Activated CD4-positive, CD25-positive, alpha-beta regulatory T cell treated with anti-CD3 and anti-CD28 coated beads, Interleukin-2, amount 50 U/mL, for 16 hours (primary cell): ENCODE measurements around the gene FAM234B.
A peak's percentile ranks its signal among the peaks of the same experiment; 100 is the strongest.

Source experiments
- DNase-seq: peaks from one replicate; pipeline ENCODE4 v3.0.0-alpha.2; 2020; ENCODE audit warnings: low read depth, low spot score

The FAM234B gene, protein sequence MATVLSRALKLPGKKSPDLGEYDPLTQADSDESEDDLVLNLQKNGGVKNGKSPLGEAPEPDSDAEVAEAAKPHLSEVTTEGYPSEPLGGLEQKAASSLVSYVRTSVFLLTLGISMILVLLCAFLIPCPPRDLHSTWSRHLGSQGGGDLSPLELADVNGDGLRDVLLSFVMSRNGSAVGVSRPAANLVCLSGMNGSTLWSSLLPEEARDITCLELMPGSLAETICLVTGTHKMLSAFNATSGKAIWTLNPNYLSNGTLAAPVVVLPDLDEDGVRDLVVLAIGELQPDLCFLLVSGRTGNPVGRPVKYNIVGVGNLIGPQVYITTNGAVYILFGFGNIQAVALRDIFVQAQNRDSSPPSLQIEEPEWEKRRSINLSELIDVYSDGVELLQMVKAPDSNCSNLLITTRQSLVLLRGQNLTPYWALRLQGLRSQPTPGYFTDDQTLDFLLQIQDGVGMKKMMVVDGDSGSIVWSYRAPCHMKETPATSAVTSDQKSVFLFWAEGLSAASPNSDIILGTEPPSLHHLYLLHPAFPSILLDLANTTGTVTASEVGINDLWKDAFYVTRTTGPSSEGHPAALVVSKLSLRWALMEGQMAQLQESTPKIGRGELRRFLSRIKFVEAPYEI

DNA sequence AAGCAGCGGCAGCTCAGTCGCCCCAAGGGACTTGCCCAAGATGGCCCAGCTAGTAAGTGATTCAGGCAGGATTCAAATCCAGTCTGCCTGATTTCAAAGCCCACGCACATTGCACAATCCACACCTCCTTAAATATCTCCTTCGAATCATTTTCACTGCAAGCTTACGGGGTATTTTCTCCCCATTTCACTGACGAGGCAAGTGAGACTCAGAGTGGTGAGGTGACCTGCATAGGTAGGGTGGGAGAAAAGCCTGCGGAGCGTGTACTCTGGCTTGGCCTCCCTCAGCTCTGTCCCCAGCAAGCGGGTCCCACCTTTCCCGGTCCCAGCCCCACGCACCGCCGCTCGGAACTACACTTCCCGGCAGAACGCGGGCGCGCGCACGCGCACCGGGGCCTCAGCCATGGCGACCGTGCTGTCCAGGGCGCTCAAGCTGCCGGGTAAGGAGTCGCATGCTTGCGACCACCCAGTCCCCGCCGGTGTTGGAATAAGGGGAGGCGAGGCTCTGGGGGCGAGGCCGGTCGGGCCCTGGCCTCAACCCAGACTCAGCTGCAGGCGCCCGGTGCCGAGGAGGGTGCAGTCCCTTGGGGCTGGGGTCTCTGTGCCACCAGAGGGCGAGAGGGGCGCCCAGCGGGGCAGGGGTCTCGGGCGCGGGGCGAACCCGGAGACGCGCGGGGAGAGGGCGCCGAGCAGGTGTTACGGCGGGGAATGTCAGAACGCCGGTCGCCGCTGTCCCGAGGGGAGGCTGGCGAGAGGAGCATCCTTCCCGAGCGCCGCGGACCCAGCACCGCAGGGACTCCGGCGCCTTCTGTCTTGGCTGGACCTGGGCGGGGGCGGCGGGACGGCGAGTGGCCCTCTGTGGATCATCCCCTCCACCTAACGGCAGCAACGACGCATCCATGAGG is at the start of gene FAM234B:
Gene FAM234B, plus strand, starts transcription at position 380 of the 904 bp plus-strand sequence. Its CDS starts 23 bp downstream, at position 403.
- peak; percentile 46 for DNase-seq

DNA sequence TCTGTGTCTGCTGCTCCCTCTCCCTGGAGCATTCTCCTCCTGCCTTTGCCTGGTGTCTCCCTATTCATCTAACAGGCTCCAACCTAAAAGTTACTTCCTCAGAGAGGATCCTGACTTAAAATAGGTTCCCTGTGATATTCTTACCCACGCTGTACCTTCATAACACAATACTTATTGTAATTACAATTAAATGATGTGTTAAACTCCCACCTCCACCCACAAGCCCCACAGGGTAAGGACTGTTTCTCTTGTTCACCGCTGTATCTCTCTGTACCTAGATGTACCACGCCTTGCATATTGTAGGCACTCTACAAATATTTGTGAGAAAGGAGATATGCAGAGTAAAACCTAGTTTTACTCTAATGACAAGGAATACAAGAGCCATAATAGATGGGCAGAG is 49.1 kb upstream of the FAM234B start:
- DNase-seq: no peak

DNA sequence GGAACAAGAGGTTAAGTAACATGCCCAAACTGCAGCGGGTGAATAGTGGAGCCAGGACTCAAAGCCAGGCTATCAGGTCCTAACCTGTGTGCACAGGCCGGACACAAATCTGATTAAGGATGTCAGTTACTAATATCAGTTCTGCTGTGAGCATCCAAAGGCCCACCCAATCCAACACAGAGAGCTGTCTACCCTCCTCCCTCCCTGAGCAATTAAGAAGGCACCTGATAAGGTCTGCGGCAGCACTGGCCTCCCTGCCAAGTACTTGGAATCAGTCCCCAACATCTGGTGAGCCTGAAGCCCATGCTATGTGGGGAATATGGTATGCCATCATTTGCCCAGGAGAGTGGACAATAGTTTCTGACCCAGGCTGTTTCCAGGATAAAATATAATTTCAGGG is 48.0 kb upstream of the FAM234B start:
- DNase-seq: no peak

DNA sequence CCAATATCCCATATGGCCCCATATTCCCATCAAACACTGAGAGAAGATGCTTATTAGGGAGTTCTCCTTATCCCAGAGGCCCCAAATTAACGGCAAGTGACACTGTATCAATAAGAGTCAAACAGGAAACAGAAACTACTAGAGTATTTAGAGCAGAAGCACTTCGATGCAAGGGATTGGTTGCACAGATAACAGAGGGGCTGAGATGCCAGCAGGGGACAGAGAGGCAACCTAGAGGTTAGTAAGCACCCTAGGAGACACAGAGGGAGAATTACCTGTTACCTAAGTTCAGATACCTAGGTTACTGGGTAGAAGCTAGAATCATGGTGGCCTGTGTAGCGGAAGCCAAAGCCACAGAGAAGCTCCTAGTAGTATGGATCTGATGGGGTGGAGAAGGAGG is 47.0 kb upstream of the FAM234B start:
- no peak for DNase-seq

DNA sequence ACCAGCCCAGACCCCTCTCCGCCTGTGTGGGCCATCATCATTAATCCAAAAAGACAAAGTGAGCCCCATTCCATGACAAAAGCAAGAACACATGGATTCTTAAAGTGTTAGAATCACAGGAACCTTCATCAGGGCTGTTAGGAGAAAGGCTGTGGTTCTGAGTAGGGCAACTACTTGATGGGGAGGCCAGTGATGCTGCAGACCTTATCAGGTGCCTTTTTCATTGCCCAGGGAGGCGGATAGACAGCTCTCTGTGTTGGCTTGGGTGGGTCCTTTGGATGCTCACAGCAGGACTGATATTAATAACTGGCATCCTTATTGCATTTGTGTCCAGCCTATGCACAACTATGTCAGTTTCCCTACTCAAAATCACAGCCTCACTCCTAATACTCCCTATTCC is 46.4 kb upstream of the FAM234B start:
- no peak for DNase-seq

DNA sequence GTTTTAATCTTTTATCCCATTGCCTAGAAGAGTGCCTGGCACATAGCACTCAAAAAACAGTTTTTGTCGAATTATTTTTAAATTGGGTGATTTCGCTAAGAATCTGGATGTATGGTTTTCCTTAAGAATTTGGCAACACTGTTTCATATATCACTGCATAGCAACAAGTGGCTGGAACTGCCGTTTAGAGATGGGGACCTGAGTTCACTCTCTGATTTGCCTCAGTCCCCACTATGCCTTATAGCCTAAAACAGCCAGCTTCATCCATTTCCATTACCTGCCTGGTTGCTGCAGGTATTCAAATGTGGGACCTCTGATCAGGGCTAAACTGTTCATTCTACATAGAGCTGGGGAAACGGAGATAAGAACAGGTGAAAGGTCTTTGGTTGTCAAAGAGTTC is 45.9 kb upstream of the FAM234B start:
- no peak for DNase-seq

DNA sequence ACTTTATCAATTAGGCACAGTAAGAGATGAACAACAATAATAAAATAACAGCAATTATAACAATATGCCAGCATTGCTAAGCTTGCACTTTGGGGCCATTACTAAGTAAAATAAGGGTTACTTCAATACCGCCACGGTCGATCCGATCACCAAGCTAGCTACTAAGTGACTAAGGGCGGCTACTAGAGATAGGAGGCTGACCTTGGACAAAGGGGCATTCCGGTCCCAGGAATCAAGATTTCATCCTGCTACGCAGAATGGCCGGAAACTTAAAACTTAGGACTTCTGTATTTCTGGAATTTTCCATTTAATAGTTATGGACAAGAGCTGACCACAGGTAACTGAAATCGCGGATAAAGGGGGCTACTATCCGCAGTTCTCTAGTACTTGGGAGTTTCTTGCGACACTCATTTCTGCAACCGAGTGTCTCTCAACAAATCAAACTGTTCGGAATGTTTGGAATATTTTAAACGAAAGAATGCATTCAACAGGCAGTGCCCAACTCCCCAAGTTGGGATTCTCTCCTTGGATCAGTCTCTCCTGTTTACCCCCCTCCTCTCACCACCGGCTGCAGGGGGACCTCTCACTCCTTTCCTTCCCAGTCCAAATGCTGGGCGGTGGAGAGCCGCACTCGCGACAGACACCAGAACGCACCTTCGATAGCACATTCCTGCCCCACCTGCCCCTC is 44.8 kb upstream of the FAM234B start:
- no peak for DNase-seq

DNA sequence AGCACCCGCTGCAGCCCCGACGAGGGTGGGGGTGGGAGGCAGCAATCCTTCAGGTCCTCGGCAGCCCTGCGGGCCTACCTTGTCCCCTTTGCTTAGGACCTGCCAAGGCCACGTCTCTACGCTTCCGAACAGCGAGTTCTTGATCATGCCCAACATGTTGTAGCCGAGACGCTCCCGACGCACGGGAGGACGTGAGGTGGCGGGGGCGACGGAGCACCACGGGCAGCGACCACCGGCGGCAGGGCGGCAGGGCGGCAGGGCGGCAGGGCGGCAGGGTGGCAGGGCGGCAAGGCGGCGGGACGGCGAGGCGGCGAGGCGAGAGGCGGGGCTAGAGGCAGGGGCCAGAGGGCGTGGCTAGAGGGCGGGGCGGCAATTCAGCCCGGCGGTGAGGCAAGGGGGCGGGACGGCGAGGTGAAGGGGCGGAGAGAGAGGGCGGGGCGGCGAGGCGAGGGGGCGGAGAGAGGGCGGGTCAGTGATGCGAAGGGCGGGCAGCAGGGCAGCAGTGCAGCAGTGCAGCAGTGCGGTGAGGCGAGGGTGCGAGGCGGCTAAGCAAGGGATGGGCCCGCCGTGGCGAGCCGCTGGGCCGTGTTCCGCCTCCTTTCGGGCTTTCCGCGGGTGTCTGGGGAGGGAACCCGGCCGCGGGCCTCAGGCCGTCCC is 44.1 kb upstream of the FAM234B start, which contains the start of gene HEBP1:
Gene HEBP1, minus strand, starts transcription at position 307 of the 657 bp plus-strand sequence. Its CDS starts 151 bp downstream, at position 156.
- peak; percentile 89 for DNase-seq

DNA sequence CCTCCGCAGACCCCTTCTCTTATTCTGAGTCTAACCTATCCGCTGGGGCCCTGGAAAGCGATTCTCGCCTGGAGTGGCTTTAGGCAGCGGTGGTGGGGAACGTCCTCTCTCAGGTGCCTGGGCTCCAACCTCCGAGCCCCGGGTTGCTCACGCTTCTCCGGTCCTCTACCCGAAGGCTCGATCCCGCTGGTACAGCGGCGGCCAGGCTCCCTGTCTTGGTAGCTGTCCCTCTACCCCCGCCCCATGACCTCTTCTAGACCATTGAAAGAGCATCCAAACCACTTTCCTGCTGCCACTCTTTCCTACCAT is 43.6 kb upstream of the FAM234B start:
- DNase-seq: no peak

DNA sequence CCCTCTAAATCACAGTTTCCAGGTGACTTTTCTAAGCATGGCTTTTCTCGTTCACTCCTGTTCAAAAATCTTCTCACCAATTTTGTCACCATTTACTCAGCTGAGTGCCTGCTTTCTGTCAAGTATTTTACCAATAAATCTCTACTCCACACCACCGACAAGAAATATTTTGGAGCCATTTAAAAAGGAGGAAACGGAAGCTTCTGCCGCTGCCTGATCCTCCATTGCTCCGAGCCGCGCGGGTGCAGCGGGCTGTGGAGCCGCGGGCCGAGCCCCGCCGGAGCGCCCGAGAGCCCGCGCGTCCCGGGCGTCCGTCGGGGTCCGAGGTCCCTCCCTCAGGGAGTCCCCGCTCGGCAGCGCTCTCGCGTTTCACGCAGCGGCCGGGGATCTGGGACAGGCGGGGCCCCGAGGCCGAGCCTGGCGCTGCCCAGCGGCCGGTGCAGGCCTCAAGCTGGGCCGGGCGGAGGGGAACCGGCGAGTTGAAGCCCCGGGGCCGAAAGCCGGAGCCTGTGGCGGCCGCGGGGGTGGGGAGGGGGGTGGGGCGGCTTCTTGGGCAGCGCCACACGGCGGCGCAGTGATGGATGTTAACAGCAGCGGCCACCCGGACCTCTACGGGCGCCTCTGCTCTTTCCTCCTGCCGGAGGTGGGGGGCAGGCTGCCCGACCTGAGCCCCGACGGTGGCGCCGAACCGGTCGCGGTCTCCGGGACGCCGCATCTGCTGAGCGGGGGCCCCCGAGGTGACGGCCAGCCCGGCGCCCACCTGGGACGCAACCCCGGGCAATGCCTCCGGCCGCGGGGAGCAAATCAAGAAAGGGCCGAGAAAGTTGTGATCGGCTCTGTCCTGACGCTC is 43.0 kb upstream of the FAM234B start:
- DNase-seq: no peak

DNA sequence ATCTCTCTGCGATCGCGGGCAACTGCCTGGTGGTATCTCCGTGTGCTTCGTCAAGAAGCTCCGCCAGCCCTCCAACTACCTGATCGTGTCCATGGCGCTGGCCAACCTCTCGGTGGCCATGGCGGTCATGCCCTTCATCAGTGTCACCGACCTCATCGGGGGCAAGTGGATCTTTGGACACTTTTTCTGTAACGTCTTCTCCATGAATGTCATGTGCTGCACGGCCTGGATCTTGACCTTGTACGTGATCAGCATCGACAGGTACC is 42.5 kb upstream of the FAM234B start:
- DNase-seq: no peak

DNA sequence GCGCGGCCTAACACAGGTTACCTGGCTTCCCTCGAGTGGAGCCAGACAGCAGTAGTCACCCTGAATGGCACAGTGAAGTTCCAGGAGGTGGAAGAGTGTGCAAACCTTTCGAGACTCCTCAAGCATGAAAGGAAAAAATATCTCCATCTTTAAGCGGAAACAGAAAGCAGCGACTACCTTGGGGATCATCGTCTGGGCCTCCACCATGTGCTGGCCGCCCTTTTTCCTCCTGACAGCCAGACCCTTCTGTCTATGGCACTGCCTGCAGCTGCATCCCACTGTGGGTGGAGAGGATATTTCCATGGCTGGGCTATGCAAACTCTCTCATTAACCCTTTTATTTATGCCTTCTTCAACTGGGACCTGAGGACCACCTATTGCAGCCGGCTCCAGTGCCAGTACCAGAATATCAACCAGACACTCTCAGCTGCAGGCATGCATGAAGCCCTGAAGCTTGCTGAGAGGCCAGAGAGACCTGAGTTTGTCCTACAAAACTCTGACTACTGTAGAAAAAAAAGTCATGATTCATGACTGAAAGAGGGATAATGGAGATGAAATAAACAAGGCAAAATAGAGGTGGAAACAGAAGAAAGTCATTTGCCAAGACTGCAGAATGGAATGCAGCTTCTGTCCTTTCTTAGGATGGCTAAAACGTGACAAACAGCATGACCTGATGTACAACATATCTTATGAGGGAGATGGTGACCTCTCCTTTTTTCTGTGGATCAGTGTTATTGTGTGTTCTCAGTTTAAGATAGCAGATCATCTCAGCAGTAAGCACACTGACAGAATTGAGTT is 41.7 kb upstream of the FAM234B start:
- DNase-seq: no peak

DNA sequence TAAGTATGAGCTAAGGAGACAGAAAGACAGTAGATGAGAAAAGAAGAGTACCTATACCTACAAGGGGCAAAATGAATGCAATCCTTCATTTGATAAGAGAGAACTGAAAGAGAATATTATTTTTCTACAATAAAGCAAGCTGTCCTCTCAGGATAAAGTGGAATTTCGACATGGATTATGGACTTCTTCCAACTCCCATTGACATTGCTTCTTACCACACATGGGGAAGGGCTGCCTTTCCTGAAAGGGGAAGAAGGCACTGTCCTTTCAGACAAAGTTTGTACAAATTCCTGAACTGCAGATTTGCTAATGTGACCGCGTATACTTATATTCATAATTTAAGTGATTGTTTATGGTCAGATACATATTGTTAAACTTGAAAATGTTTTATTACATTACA is 39.8 kb upstream of the FAM234B start:
- no peak for DNase-seq

DNA sequence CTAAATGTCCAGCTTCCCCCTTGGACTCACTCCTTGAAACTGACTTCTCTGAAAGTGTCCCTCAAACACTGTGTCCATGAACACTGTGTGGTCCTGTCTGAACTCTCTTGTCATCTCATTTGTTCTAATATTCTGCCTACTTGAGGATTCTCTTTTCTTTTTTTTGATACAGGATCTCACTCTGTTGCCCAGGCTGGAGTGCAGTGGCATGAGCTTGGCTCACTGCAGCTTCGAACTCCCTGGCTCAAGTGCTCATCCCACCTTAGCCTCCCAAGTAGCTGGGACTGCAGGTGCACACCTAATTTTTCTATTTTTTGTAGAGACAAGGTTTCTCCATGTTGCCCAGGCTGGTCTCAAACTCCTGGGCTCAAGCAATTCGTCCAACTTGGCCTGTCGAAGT is 39.2 kb upstream of the FAM234B start:
- no peak for DNase-seq

DNA sequence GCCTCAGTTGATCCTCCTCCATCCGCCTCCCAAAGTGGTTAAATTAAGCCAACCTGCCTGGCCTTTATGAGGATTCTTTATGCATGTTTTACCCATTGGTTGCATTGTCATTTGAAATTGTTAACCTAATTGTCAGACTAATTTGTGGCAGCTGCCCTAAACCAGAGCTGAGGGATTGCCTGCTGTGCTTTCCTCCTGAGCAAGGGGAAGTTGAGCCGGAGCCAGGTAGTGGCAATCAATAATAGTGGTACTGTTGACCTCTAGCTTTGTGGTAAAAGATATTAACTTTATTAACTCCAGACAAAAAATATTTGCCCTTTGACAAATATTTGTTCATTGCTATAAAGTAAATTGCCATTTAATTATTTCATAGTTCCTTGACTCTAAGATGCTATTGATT is 38.5 kb upstream of the FAM234B start:
- no peak for DNase-seq

DNA sequence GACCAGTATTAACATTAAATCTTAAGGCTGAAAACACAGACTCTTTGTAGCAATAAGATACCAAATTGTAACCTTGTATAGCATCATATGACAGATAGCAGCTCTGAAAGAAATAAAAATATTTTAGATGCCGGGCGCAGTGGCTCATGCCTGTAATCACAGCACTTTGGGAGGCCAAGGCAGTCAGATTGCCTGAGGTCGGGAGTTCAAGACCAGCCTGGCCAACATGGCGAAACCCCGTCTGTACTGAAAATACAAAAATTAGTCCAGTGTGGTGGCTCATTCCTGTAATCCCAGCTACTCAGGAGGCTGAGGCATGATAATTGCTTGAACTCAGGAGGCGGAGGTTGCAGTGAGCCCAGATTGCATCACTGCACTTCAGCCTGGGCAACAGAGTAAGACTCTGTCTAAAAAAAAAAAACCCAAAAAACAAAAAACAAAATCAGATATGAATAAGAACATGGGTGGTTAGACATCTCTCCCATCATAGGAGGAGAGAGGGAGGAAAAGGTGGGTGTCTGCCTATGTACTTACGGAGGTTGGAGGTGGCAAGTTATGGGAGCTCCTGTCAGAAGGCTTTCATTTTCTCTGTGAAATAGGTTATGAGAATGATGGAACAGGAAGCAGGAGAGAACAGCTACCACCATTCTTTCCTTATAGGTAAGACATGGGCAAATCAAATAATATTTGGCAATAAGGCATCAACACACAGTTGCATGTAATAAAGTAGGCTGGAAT is 36.5 kb upstream of the FAM234B start:
- DNase-seq: no peak

DNA sequence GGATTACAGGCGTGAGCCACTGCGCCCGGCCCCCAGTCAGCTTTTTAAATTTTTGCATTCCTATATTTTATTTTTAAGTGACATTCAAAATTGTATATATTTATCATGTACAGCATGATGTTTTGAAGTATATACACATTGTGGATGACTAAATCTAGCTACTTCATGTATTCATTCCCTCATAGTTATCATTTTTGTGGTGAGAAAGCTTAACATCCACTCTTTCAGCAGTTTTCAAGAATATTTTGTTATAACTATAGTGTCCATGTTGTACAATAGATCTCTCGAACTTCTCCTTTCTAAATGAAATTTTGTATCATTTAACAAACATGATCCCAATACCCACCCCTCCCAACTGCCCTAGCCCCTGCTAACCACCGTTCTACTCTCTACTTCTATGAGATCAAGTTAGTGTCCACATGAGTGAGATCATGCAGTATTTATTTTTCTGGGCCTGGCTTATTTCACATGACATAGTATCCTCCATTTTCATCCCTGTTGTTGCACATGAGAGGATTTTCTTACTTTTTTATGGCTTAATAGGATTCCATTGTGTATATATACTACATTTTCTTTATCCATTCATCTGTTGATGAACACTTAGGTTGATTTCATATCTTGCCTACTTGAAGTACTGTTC is 35.3 kb upstream of the FAM234B start:
- no peak for DNase-seq

DNA sequence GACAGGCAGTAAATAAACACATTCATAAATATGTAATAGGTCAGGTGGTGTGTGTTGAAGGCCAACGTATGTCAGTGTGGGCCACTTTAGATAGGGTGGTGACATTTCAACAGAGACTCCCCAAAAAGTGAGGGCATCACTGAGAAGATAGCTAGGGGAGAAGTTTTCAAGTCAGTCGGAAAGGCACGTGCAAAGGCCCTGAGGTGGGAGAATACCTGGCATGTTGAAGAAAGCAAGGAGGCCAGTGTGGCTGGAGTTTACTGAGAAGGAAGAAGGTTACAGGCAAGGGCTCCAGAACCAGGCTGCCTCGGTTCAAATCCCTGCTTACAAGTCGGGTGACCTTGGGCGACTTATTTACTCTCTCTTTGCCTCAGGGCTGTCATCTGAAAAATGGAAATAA is 33.1 kb upstream of the FAM234B start:
- no peak for DNase-seq

DNA sequence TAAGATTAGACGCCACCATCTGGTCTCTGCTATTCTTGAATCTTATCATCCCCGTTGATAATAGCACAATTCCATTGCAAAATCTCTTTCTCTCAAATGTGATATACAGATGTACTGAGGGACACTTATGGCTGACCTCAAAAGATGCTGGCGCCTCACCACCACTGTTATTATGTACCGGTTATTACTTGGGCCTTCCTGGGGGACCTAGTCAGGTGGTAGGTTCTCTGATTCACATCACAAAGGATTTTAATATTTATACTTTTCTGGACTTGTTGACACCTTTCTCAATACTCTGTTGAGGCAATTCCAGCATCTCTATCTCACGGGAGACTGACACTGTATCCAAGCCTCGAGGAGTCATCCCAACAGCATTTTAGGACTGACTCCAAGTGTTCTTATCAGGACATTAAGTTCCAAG is 21.3 kb upstream of the FAM234B start:
- no peak for DNase-seq
